ACC112 (cell line): ENCODE data around the gene RASD2.

Experiments used
- H2AFZ ChIP-seq: fragments of 200-600 bp; sonication (generic); one replicate; pipeline ENCODE4 v1.6.0; 2017; ENCODE audit warnings: antibody characterized with exemption, low read length; ENCODE audit not compliant: unreplicated experiment
- H3K27ac ChIP-seq: fragments of 200-600 bp; sonication (generic); 2 replicates; pipeline ENCODE4 v1.5.1; 2014; ENCODE audit warnings: low read depth, mild to moderate bottlenecking, antibody characterized with exemption, low read length, moderate library complexity
- H3K27me3 ChIP-seq: fragments of 200-600 bp; sonication (generic); 2 replicates; pipeline ENCODE4 v1.6.1; 2014; ENCODE audit warnings: mild to moderate bottlenecking, antibody characterized with exemption, low read length, moderate library complexity, mixed read lengths; ENCODE audit not compliant: insufficient read depth
- H3K36me3 ChIP-seq: fragments of 200-600 bp; sonication (generic); 2 replicates; pipeline ENCODE4 v1.6.1; 2016; ENCODE audit warnings: mild to moderate bottlenecking, antibody characterized with exemption, low read length, moderate library complexity, mixed read lengths; ENCODE audit not compliant: insufficient read depth
- H3K4me1 ChIP-seq: fragments of 200-600 bp; sonication (generic); one replicate; pipeline ENCODE4 v1.6.1; 2016; ENCODE audit warnings: low read length, mixed read lengths; ENCODE audit not compliant: insufficient read depth, unreplicated experiment, control insufficient read depth
- H3K4me3 ChIP-seq: fragments of 200-600 bp; sonication (generic); 2 replicates; pipeline ENCODE4 v1.5.1; 2014; ENCODE audit warnings: mild to moderate bottlenecking, low read depth, low read length
- H3K79me2 ChIP-seq: fragments of 200-600 bp; sonication (generic); one replicate; pipeline ENCODE4 v1.6.0; 2016; ENCODE audit warnings: low read length; ENCODE audit not compliant: control insufficient read depth, unreplicated experiment, insufficient read depth

RASD2 gene

DNA sequence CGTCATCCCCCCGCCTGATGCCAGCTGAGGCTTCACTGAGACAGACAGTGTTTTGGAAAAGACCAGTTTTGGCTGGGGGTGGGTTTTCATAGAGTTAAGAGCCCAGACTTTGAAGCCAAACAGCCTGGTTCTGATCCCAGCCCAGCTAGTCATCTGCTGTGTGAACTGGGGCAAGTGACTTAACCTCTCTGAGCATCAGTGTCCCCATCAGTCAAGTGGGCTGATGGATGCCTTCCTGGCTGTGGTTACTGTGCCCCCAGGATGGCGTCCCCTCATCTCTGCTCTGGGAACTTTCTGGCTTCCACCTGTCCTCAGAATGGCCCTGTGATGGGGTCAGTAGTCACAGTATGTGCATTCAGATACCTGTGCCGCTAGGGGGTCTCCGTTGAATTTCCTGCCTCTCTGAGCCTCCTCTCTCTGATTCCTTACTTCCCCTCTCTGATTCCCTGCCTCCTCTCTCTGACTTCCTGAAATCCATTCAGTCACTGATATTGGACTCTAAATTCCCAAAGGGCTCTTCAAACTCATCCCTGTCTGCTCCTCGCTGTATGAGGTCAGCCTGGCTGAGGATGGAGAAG, 2.4 kb downstream of the RASD2 start:
- Histone ChIP-seq H3K4me1 (no peaks in the 10 kb centered on the region), H3K79me2 (no peaks in the 10 kb centered on the region), H3K27ac (no peak overlapping the region), H3K27me3 (peaks cover 23% of the 10 kb centered on the region), H3K36me3 (no peaks in the 10 kb centered on the region), H2AFZ (no peak overlapping the region), H3K4me3 (no peak overlapping the region)

DNA sequence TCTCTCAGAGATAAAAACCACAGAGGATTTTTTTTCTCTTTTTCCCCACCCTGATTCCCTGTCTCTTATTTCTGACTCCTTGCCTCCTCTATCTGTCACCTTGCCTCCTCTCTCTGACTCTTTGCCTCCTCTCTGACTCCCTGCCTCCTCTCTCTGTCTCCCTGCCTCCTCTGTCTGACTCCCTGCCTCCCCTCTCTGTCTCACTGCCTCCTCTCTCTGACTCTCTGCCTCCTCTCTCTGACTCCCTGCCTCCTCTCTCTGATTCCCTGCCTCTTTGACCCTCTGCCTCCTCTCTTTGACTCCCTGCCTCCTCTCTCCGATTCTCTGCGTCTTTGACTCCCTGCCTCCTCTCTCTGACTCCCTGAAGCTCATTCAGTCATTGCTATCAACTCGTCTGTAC, 3.1 kb downstream of the RASD2 start:
- no peak overlapping the region for H2AFZ ChIP-seq
- H3K4me1 ChIP-seq: no peaks in the 10 kb centered on the region
- H3K79me2 ChIP-seq: no peaks in the 10 kb centered on the region
- no peak overlapping the region for H3K27ac ChIP-seq
- H3K4me3 ChIP-seq: no peak overlapping the region
- peaks cover 23% of the 10 kb centered on the region for H3K27me3 ChIP-seq
- no peaks in the 10 kb centered on the region for H3K36me3 ChIP-seq

DNA sequence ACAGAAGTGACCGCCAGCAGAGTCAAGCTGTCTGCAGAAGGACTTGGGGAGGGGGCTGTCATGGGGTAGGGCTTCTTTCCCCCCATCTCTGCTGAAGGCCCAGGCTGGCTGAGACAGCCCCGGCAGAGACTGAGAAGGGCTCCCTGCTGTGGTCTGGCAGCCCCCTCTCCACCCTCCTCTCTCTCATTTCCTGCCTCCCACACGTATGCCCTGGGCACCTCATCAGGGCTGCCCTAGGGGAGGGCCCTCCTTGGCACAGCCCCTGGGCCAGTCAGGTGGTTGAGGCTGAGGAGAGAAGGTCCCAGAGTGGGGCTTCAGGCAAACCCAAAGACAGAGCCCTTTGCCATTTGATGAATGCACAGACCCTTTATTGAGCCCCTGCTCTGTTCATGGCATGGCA, 3.6 kb downstream of the RASD2 start:
- H3K4me3 ChIP-seq: no peak overlapping the region

GRCh38 chr22:35544827-35545226, 4.2 kb downstream of the RASD2 start:
- H3K36me3 ChIP-seq: no peaks in the 10 kb centered on the region
- H3K4me3 ChIP-seq: no peak overlapping the region
- no peak overlapping the region for H2AFZ ChIP-seq
- peaks cover 23% of the 10 kb centered on the region for H3K27me3 ChIP-seq
- no peaks in the 10 kb centered on the region for H3K4me1 ChIP-seq
- no peaks in the 10 kb centered on the region for H3K79me2 ChIP-seq
- H3K27ac ChIP-seq: no peak overlapping the region

More for the DNA sequence above, 3.6 kb downstream of the RASD2 start:
- Histone ChIP-seq H2AFZ (no peak overlapping the region), H3K27me3 (peaks cover 23% of the 10 kb centered on the region), H3K27ac (no peak overlapping the region), H3K79me2 (no peaks in the 10 kb centered on the region), H3K36me3 (no peaks in the 10 kb centered on the region), H3K4me1 (no peaks in the 10 kb centered on the region)

DNA sequence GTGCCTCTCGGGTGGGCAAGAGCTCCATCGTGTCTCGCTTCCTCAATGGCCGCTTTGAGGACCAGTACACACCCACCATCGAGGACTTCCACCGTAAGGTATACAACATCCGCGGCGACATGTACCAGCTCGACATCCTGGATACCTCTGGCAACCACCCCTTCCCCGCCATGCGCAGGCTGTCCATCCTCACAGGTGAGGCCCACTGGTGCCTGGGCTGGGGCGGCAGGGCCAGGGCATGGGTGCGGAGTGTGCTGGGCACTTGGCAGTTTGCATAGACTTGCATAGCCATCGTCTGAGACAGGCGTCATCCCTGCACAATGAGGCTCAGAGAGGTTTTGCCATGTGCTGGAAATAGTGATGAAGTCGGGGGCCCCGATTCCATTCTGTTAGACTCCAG, 6.3 kb downstream of the RASD2 start:
- H3K79me2 ChIP-seq: no peaks in the 10 kb centered on the region
- no peak overlapping the region for H3K4me3 ChIP-seq
- no peak overlapping the region for H2AFZ ChIP-seq
- H3K36me3 ChIP-seq: no peaks in the 10 kb centered on the region
- peaks cover 12% of the 10 kb centered on the region for H3K27me3 ChIP-seq
- H3K27ac ChIP-seq: no peak overlapping the region
- no peaks in the 10 kb centered on the region for H3K4me1 ChIP-seq

DNA sequence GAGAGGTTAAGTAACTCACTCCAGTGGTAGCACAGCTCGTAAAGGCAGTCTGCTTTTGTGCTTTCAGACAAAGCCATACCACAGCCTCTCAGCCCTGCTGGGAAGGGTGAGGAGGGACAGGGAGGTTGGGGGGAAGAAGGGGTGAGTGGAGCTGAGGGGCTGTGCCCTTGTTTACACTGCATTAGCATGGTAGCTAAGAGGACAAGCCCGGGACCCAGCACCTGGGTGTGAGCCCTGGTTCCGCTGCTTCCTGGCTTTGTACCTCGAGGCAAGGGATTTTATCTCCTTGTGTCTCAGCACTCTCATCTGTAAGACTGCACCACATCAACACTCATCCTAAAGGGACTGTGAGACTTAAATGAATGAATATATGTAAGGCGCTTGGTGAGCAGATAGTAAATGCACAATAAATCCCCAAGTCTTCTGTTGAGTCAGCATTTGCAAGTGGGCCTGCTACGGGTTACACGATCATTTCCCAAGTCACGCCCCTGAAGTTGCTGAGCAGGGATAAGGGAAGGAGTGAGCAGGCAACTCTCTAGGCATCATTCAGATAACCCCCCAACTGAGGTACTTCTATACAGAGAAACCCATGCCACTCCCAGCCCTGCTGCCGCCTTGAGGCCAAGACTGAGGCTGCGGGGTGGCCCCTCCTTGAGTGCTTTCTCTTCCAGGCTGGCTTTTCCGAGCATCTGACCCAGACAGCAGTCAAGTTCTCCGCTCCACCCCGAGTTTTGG, 7.5 kb downstream of the RASD2 start:
- no peak overlapping the region for H3K4me3 ChIP-seq
- H3K27ac ChIP-seq: no peak overlapping the region
- no peaks in the 10 kb centered on the region for H3K79me2 ChIP-seq
- no peaks in the 10 kb centered on the region for H3K36me3 ChIP-seq
- H2AFZ ChIP-seq: no peak overlapping the region
- no peaks in the 10 kb centered on the region for H3K4me1 ChIP-seq
- peaks cover 4% of the 10 kb centered on the region; the same call in 1 of the 2 replicates for H3K27me3 ChIP-seq

DNA sequence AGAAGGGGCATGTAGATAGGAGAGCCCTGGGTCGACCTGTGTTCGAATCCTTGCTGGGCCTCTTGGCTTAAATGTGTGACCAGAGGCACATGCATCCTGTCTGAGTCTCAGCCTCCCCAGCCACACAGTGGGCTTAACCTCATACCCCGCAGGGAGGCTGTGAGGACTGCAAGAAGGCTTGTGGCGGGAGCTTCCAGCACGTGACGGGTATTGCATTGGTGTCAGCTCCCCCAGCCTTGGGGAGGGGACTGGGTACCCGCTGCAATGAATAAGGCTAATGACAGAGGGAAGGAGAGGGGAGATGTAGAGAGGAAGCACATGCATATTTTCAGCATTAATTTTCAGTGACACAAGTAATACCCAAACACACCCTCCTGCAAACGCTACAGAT, 8.1 kb downstream of the RASD2 start:
- no peaks in the 10 kb centered on the region for H3K79me2 ChIP-seq

GRCh38 chr22:35549328-35549727, 8.7 kb downstream of the RASD2 start:
- H3K79me2 ChIP-seq: no peaks in the 10 kb centered on the region
- H3K4me3 ChIP-seq: no peak overlapping the region
- H2AFZ ChIP-seq: no peak overlapping the region
- no peak overlapping the region for H3K27ac ChIP-seq
- H3K36me3 ChIP-seq: no peaks in the 10 kb centered on the region
- H3K27me3 ChIP-seq: no peaks in the 10 kb centered on the region
- H3K4me1 ChIP-seq: no peaks in the 10 kb centered on the region

More for the DNA sequence above, 8.1 kb downstream of the RASD2 start:
- H3K27me3 ChIP-seq: no peaks in the 10 kb centered on the region
- H3K4me1 ChIP-seq: no peaks in the 10 kb centered on the region
- H3K4me3 ChIP-seq: no peak overlapping the region
- H3K27ac ChIP-seq: no peak overlapping the region
- H3K36me3 ChIP-seq: no peaks in the 10 kb centered on the region
- H2AFZ ChIP-seq: no peak overlapping the region

DNA sequence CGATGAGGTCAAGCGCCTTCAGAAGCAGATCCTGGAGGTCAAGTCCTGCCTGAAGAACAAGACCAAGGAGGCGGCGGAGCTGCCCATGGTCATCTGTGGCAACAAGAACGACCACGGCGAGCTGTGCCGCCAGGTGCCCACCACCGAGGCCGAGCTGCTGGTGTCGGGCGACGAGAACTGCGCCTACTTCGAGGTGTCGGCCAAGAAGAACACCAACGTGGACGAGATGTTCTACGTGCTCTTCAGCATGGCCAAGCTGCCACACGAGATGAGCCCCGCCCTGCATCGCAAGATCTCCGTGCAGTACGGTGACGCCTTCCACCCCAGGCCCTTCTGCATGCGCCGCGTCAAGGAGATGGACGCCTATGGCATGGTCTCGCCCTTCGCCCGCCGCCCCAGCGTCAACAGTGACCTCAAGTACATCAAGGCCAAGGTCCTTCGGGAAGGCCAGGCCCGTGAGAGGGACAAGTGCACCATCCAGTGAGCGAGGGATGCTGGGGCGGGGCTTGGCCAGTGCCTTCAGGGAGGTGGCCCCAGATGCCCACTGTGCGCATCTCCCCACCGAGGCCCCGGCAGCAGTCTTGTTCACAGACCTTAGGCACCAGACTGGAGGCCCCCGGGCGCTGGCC, 11.0 kb downstream of the RASD2 start:
- Histone ChIP-seq H3K4me1 (no peaks in the 10 kb centered on the region), H2AFZ (no peak overlapping the region), H3K4me3 (no peak overlapping the region), H3K27ac (no peak overlapping the region), H3K27me3 (no peaks in the 10 kb centered on the region), H3K36me3 (no peaks in the 10 kb centered on the region), H3K79me2 (no peaks in the 10 kb centered on the region)

DNA sequence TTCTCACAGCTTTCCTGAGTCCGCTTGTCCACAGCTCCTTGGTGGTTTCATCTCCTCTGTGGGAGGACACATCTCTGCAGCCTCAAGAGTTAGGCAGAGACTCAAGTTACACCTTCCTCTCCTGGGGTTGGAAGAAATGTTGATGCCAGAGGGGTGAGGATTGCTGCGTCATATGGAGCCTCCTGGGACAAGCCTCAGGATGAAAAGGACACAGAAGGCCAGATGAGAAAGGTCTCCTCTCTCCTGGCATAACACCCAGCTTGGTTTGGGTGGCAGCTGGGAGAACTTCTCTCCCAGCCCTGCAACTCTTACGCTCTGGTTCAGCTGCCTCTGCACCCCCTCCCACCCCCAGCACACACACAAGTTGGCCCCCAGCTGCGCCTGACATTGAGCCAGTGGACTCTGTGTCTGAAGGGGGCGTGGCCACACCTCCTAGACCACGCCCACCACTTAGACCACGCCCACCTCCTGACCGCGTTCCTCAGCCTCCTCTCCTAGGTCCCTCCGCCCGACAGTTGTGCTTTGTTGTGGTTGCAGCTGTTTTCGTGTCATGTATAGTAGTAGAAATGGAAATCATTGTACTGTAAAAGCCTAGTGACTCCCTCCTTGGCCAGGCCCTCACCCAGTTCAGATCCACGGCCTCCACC, 11.7 kb downstream of the RASD2 start:
- no peak overlapping the region for H2AFZ ChIP-seq
- no peaks in the 10 kb centered on the region for H3K36me3 ChIP-seq
- H3K27me3 ChIP-seq: no peaks in the 10 kb centered on the region
- no peak overlapping the region for H3K27ac ChIP-seq
- no peak overlapping the region for H3K4me3 ChIP-seq
- H3K4me1 ChIP-seq: no peaks in the 10 kb centered on the region
- H3K79me2 ChIP-seq: no peaks in the 10 kb centered on the region
